Inferior parietal cortex (tissue), 1 donor: Measurements from ENCODE around the gene ITGA1.
"Not testable (repeated sequence)": the region's sequence is repeated elsewhere in the genome, so short reads cannot be mapped to it uniquely, and the experiment has no call there.

ENCODE experiments used
- DNase-seq: peaks from one replicate; pipeline ENCODE4 v3.0.0-alpha.2; 2016; ENCODE audit errors: extremely low spot score

The ITGA1 gene

DNA sequence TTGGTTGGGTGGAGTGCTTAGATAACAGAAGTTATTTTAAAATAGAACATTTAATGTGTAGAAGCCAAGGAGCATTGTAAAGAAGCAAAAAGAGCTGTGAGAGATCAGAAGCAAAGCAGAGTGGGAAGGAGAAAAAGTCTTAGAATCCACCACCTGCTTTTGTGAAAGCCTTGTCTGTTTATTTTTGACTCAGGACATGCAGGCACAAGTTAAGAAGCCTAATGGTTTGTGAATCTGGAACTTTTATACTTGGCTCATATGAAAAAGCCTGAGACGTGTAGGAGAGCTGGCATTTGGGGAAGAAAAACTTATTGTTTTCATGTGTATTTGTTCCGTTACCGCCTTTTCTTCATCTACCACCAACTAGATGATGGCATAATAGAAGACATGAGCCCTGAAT, 163.0 kb downstream of the ITGA1 start:
- no peak for DNase-seq

DNA sequence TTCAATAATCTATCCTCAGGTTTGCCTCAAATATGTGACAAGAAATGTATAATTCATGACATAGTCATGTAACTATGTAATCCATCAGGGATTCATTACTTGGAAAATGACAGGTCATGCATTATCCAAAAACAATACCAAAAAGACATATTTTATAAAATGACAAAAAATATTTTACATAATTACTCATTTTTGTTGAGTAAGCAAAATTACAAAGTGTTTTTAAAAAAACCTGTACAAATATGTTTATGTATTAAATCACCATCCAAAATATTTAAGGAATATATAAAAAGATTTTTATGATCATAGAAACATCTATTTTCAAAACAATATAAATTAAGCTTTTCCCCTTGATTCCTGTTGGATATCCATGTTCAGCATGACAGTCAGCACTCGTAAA, 164.8 kb downstream of the ITGA1 start:
- no peak for DNase-seq

DNA sequence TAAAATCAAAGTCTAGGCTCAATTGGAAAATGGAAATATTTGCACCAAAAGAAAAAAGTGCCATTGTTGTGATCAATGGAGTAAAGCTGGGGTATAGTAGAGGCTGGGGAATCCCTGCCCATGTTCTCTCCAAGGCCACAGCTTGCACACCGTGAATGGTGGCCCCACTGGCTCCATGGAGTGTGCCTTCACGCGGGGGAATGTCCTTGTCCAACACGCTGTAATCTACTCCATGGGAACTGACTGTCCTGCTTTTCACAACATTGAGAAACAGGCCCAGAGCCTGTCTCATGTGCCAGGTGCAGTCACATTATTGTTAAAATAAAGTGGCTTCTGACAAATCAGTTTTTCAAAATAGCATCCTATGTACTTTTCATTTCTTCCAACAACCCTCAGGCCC, 168.3 kb downstream of the ITGA1 start:
- no peak for DNase-seq

DNA sequence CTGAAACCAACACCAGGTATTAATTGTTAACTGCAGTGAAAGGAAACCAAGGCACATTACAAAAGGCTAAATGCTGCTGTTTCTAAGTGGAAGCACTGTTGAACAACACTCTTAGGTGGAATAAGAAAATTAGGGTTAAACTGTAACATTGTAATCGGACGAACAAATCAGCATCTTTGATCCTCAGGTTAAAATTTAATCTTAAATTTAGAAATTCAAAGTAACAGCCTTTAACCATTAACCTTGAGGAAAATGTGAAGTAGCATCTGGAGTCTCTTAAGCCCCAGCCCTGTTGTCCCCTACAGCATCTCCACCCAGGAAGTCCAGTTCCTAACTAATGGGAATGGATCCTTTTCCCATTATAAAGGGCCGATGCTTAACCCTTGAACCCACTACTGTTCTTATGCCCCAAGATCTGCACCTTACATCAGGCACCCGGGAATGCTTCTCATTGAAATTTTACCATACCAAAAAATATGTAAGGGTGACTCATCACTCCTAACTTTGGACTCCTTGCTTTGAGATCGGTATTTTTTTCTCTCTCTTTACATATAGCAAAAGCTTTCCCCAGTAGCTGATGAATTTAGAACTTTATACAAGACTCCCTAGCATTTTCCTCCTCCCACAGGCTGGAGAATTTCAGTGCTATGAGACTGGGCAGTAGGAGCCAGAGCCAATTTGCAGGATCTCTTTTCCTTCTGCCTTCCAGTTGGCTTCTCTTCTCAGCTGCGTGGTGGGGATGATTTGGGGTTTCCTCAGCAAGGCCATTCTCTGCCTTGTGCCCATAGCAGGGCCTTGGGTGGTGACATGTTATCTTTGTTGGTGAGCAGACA, 169.4 kb downstream of the ITGA1 start:
- DNase-seq: no peak

DNA sequence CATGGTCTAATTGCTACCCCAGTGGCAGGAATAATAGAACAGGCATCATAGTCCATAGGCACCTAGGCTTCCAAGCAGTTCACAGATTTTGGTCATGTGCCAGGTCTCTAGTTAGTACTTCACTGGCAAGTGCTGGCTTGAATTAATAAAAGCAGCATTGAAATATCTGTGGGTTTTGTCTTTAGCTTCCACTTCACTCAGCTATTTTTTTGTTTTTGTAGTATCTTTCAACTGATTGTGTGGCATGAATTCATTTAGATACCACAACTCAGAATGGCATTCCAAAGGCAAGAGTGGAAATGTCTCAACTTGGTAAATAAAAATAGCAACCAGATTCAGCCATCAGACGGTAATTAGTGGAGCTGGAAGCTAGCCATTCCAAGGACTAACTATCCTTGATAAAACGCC, 173.6 kb downstream of the ITGA1 start:
- no peak for DNase-seq

DNA sequence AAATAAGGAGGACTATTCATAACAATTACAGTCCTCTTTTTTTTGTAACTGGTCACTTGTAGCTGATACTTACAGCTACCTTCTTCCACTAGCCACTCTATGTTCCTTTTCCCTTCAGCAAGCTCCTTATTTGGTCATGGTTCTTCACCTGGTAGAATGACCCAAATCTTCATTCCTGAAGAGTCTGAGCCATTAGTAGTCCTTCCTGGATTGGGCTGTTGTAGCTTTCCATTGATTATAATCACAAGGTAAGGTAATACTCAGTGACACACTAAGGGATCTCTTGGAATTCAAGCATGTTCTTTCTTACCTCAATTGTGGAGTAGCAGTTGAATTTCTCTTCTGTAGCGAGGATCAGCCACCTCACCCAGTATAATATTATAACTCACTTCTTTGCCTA, 175.9 kb downstream of the ITGA1 start:
- no peak for DNase-seq

DNA sequence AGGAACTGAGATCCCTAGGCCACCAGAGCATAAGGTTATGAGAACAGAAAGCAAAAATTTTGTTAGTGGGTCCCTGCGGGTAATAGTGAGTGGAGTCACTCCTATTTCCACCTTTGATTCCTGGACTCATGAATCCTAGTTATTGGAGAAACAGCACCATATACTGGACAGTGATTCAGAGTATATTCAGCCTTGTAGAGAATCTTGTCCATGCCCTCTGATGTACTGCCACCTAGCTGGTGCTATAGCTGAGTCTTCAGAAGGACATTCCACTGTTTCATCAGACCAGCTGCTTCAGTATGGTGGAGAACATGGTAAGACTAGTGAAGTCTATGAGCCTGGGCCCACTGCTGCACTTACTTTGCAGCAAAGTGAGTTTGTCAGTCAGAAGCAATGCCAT, 176.4 kb downstream of the ITGA1 start:
- no peak for DNase-seq

DNA sequence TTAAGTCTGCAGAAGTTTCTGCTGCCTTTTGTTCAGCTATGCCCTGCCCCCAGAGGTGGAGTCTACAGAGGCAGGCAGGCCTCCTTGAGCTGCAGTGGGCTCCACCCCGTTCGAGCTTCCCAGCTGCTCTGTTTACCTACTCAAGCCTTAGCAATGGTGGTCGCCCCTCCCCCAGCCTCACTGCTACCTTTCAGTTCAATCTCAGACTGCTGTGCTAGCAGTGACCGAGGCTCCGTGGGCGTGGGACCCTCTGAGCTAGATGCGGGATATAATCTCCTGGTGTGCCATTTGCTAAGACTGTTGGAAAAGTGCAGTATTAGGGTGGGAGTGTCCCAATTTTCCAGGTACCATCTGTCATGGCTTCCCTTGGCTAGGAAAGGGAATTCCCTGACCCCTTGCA, 188.4 kb downstream of the ITGA1 start:
- not testable (repeated sequence) for DNase-seq

DNA sequence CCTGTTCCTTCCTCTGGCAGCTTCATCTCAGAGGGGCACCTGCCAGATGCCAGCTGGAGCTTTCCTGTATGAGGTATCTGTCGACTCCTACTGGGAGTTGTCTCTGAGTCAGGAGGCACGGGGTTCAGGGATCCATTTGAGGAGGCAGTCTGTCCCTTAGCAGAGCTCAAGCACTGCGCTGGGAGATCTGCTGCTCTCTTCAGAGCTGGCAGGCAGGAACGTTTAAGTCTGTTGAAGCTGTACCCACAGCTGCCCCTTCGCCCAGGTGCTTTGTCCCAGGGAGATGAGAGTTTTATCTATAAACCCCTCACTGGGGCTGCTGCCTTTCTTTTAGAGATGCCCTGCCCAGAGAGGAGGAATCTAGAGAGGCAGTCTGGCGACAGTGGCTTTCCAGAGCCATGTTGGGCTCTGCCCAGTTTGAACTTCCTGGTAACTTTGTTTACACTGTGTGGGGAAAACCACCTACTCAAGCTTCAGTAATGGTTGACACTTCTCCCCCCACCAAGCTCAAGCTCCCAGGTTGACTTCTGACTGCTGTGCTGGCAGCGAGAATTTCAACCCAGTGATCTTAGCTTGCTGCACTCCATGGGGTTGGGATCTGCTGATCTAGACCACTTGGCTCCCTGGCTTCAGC, 189.7 kb downstream of the ITGA1 start:
- no peak for DNase-seq

DNA sequence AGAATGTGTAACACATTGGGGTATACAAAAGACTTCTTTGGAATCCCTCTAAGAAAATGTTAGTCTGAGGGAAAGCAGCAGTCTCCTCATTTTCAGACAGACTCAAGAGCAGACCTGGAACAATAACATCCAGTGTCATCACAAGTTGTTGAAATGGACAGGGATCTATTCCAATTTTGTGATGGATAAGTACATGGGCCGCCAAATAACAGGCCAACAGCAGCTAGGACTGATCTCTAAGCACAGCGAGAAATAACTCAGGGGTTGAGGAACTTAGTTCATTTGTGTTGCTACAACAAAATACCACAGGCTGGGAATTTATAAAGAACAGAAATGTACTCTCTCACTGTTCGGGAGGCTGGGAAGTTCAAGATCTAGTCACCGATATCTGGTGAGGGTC, 193.8 kb downstream of the ITGA1 start:
- no peak for DNase-seq

DNA sequence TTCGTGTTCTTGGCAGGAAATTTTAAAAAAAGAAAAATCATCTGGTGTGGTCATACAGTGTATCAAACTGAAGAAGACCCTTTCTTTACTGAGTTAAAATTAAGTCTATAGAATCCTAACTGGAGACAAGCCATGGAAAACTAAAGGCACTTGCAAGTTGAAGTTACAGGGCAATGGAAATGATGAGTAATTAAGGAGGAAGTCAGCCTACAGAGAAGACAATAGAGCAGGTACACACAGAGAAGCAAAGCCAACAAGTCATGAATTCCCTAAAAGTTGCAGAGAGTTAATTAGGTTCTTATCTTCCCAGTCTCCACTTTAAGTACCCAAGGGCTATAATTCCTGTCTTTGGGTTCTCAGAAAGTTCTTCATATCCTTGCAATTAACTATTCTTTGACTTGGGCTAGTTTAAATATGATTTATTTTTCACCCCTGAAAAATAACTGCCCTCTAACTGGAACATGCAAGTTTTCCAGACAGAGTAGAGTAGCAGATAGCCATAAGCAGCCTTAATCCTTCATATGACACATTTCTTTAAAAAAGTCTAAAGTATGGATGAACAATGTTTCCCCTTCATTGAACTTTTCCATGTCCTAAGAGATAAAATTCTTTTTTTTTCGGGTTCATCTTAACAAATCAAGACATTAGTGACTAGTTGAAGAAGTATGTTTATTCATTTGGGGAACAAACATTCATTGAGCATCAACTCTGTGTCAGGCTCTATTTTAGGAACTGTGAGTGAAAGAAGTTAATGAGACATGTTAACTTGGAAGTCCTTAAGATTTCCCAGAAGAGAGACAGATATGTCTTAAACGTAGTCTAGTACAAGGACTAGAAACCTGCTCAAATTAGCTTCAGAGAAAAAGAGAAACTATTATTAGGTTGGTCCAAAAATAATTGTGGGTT, 196.3 kb downstream of the ITGA1 start:
- no peak for DNase-seq

DNA sequence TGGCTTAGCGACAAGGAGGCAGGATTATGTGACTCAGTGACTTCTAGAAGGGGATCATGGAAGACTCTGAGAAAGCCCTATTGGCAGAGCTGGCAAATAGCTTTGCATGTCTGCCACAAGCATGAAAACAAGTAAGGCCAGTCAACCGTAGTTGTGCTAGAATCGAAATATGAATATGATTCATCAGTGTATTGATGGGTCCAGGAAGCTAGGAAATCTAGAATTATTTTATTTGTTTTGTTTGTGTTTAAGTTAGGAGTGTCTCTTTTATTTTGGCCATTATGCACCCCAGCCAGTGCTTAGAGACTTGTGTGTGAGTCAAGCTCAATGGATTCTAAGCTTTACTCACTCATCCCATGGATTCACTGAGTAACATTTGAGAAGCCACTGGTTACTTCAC, 197.6 kb downstream of the ITGA1 start:
- no peak for DNase-seq

DNA sequence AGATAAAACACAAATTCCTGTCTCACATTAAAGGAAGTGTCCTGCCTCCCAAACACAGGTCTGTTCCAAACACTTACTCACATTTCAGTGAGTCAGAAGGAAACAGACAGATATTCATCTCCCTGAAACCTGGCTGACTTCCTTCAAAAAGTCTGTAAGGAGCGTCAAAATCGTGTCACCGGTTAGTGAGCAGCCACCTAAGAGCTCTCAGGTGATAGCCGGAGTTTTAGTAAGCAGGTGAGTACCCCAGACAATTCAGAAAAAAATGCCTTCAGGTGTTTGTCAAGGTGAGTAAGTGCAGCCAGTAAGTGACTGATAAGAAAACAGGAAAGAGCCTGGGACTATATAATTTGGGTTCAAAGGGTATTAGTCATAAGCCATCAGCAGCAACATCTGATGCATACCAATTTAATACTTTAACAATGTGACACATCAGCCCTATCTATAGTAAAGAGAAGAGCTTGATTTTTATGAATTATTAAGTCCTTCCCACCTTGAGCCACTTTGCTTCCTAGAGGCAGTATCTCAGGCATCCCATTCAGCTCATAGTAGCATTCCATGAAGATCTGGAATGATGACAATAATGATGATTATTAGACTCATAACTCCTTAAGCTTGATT, 200.1 kb downstream of the ITGA1 start:
- DNase-seq: no peak

DNA sequence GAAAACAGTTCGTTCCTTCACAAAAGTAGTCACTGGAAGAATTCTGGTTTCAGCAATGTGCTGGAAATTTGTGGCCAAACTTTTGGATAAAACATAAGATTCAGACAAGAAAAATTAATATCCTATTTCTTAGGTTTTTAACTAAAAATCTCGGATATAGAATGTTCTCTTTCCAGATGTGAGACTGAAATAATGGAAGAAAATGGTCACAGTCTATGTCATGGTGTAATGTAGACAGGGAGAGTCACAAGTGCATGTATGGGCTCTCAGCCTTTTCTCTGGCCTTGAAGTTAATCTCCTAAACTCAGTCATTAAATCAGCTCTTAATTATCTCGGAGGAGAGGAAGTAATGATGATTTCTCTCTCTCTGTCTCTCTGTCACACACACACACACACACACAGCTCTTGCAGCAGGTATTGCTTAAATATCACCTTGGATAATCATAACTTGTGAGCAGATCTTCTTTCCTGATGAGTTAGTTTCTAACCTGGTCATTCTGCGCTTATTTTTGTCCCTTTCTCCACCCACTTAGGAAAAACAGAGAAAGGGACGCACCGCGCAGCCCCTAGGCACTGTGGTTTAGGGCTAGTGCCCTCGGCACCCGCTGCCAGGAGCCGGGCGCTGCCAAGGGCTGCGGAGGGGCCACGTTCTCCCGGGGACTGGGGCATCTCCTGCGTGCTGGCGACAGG, 200.8 kb downstream of the ITGA1 start:
- no peak for DNase-seq

DNA sequence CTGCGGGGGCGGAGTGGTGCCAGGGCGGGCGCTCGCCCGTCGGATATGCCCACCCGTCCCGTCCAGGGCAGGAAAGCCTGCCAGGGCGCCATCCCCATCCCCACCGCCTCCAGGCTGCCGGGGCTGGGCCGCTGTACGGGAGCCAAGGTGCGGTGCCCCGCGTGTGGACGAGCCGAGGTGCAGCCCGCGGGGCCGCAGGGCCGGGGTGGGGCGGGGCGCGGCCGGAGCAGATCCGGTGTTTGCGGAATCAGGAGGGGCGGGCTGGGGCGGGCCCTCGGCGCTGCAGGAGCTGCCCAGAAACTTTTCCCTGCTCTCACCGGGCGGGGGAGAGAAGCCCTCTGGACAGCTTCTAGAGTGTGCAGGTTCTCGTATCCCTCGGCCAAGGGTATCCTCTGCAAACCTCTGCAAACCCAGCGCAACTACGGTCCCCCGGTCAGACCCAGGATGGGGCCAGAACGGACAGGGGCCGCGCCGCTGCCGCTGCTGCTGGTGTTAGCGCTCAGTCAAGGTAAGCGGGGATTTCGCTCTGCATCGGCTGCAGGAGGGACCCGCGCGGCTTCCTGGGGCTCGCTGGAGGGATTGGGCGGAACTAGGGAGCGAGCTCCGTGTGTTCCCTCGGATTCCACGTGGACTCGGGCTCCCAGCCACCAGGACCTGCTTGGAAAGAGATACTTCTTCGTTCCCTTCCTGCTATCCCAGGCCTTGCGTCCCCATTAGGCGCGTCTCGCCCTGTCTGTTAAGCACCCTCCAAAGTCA, 201.5 kb downstream of the ITGA1 start, which contains the start of gene ITGA2:
ITGA2 (plus strand) TSS at position 328 of the 756 bp plus-strand sequence; CDS start at position 445, 117 bp downstream.
- DNase-seq: no peak

DNA sequence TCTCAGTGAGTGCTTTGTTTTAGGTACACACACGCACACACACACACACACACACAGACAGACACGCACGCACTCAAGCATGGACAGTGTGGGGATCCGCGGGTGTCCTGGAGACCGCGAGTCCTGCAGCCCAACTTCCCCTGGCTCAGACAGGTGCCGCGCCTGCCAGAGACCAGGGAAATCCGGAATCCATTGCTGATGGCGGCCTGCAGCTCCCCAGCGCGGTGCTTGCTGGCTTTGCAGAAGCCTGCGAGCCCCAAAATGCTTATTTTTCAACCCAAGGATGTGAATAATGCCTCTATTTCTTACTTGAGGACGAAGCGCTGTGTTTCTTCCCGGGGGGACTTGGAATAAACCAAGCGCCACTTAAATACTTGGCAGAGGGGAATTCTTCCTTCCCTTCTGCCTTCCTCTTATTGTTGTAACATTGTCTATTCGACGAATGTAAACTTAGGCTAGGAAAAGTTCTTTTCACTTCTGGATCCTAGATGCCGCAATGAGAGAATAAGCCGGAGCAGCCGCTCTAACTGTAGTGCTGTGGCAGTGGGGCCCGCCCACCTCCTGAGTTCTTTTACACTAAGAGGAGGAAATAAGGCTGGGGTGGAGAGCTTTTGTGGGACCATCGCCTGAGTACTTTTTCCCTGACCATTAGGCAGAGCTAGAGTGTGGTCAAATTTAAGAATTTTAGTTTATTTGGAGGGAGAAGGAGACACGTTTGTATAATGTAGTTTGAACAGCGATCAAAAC, 202.2 kb downstream of the ITGA1 start:
- no peak for DNase-seq

DNA sequence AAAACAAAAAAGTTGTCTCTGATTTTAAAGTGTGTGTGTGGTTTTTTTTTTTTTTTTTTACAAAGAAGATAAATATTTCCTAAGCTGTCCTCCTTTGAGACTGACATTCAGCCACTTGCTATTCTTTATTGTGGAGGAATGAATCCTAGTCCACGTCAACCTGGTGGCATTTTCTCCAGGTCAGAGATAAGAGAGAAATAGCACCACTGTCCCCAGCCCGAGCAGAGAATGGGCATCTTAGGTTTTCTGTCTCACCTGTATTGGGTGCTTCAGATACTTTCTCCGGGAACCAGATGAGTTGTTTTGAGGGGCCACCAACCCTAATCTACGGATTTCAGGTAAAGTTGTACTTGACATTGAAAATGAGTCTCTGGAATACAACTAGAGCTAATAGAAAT, 202.8 kb downstream of the ITGA1 start:
- DNase-seq: no peak

DNA sequence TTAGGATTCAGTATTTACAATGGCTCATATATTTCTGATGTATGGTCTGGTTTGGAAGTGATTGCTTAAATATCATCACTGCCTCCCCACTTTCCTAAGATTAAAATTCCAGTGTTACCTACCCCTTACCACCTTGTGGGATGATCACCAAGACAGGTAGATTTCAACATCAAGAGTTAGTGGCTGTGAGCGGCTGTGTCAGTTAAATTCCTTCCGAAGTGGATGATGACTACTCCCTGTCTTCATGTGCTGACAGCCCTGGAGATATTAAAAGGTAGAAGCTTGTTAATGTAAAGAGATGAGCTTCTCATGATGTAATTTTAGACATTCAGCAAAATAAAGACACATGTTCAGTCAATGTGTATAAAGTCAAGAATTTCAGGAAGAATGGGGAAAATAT, 205.7 kb downstream of the ITGA1 start:
- DNase-seq: no peak

DNA sequence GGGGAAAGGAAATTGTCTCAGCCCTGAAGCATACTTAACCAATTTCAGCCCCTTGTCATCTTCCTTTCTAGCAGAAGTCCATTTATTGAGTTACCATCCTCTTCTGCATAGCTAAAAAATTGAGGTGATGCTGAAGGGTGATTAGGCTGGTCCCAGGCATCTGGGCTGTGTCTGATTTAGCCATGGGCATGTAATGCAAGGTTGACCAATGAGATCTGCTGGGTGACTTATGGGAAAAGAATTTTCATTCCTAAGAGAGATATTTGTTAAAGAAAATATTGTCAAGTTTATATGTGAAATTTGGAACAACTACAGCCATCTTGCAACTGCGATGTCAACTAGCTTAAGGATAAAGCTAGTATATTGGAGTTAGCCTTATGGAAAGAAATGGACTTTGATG, 206.6 kb downstream of the ITGA1 start:
- no peak for DNase-seq

DNA sequence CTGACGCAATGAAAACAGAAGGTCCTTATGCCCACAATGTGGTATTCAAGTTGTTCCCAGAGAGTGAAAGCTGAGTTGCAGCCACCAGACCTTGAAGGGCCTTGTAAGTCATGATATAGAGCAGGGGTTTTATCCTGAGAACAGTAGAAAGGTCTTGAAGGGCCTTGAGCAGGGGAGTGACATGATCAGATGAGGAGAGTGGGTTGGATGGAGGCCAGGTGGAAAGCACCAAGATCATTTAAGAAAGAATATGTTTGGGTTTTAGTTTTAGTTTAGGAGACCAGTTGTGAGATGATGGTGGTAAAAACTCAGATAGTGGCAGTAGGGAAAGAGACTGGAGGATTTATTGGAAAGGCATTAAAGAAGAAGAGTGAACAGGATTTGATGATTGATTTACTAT, 207.4 kb downstream of the ITGA1 start:
- no peak for DNase-seq
